ENCODE measurements around the gene TRABD2A.

The TRABD2A gene

GRCh38 chr2:84911135-84911678 lies 30.3 kb upstream of the TRABD2A start:
- Histone ChIP-seq H3K4me1 (ENCODE audit: insufficient read depth, low read length) (peaks cover 9% of the 10 kb centered on the region), H2AFZ (ENCODE audit: low read depth, low read length) (no peak overlapping the region), H3K27me3 (ENCODE audit: insufficient read depth, low read length) (no peaks in the 10 kb centered on the region), H3K36me3 (ENCODE audit: insufficient read depth, low read length) (peaks cover 11% of the 10 kb centered on the region), H3K4me3 (ENCODE audit: low read length) (no peak overlapping the region), H3K9me3 (ENCODE audit: low read length) (peaks cover 11% of the 10 kb centered on the region)

DNA sequence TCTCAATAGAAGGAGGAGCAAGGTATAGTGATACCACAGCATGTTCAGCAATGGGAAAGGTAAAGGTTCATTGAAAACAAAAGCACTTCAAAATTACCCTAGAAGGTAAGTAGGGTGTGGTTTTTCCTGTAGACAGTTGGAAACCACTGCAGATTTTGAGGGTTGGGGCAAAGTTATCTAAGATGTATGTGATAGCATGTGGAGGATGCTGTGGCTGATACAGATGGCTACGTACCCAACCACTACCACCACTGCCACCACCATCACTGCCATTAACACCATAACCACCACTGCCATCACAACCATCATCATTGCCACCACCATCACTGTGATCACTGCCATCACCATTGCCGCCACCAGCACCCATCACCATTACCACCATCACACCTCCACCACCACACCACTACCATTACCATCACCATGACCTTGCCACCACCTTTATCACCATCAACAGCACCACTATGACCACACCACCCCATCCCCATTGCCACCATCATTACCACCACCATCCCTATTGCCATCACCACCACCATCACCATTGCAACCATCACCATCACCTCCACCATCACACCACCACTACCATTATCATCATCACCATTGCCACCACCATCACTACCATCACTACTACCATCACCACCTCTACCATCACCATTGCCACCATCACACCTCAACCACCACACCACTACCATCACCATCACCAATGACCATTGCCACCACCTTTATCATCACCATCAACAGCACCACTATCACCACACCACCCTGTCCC lies 28.2 kb upstream of the TRABD2A start:
- Histone ChIP-seq H3K4me3 (ENCODE audit: low read length) (no peak overlapping the region), H2AFZ (ENCODE audit: low read depth, low read length) (no peak overlapping the region), H3K36me3 (ENCODE audit: insufficient read depth, low read length) (peaks cover 11% of the 10 kb centered on the region), H3K27me3 (ENCODE audit: insufficient read depth, low read length) (no peaks in the 10 kb centered on the region), H3K4me1 (ENCODE audit: insufficient read depth, low read length) (peaks cover 13% of the 10 kb centered on the region), H3K9me3 (ENCODE audit: low read length) (peaks cover 11% of the 10 kb centered on the region)

GRCh38 chr2:84906900-84907714 lies 26.2 kb upstream of the TRABD2A start:
- Histone ChIP-seq H3K4me1 (ENCODE audit: insufficient read depth, low read length) (peaks cover 19% of the 10 kb centered on the region), H3K4me3 (ENCODE audit: low read length) (peak overlapping the region; percentile 87), H3K36me3 (ENCODE audit: insufficient read depth, low read length) (peaks cover 11% of the 10 kb centered on the region), H3K27me3 (ENCODE audit: insufficient read depth, low read length) (no peaks in the 10 kb centered on the region), H3K9me3 (ENCODE audit: low read length) (peaks cover 11% of the 10 kb centered on the region), H2AFZ (ENCODE audit: low read depth, low read length) (no peak overlapping the region)

- Histone ChIP-seq H3K4me3 (ENCODE audit: low read length) (peak overlapping the region; percentile 87), H3K9me3 (ENCODE audit: low read length) (peaks cover 10% of the 10 kb centered on the region), H3K36me3 (ENCODE audit: insufficient read depth, low read length) (peaks cover 11% of the 10 kb centered on the region), H3K4me1 (ENCODE audit: insufficient read depth, low read length) (peaks cover 27% of the 10 kb centered on the region), H2AFZ (ENCODE audit: low read depth, low read length) (peak overlapping the region; percentile 61), H3K27me3 (ENCODE audit: insufficient read depth, low read length) (no peaks in the 10 kb centered on the region)
Measured at GRCh38 chr2:84906108-84906899, 25.4 kb upstream of the TRABD2A start.

- H2AFZ ChIP-seq (ENCODE audit: low read depth, low read length), result peak within 1 kb of the TSS; percentile 61
- H3K36me3 ChIP-seq (ENCODE audit: insufficient read depth, low read length), result peaks cover 11% of the 10 kb centered on the region
- H3K9me3 ChIP-seq (ENCODE audit: low read length), result peaks cover 9% of the 10 kb centered on the region
- H3K4me1 ChIP-seq (ENCODE audit: insufficient read depth, low read length), result peaks cover 30% of the 10 kb centered on the region
- H3K4me3 ChIP-seq (ENCODE audit: low read length), result peak within 1 kb of the TSS; percentile 87
- no peaks in the 10 kb centered on the region for H3K27me3 ChIP-seq (ENCODE audit: insufficient read depth, low read length)
Measured at GRCh38 chr2:84905181-84906107, 24.6 kb upstream of the TRABD2A start, which contains the start of gene TMSB10. Gene TMSB10, plus strand, starts transcription at chr2:84905656.

- Histone ChIP-seq H3K4me3 (ENCODE audit: low read length) (peak overlapping the region; percentile 87), H2AFZ (ENCODE audit: low read depth, low read length) (peak overlapping the region; percentile 35), H3K4me1 (ENCODE audit: insufficient read depth, low read length) (peaks cover 30% of the 10 kb centered on the region), H3K9me3 (ENCODE audit: low read length) (peaks cover 7% of the 10 kb centered on the region), H3K36me3 (ENCODE audit: insufficient read depth, low read length) (peaks cover 11% of the 10 kb centered on the region), H3K27me3 (ENCODE audit: insufficient read depth, low read length) (no peaks in the 10 kb centered on the region)
Measured at GRCh38 chr2:84904717-84905174, 23.9 kb upstream of the TRABD2A start.

DNA sequence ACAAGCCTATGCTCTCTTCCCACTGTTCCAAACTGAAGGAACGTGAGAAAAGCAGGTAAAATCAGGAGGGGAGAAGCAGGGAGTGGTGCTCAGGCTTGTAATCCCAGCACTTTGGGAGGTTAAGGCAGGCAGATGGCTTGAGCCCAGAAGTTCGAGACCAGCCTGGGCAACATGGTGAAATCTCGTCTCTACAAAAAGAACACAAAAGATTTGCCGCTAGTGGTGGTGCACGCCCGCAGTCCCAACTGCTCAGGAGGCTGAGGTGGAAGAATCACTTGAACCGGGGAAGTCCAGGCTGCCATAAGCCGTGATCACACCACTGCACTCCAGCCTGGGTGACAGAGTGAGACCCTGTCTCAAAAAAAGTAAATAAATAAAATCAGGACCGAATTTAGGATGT lies 23.3 kb upstream of the TRABD2A start:
- H3K36me3 ChIP-seq (ENCODE audit: insufficient read depth, low read length), result peaks cover 11% of the 10 kb centered on the region
- no peaks in the 10 kb centered on the region for H3K27me3 ChIP-seq (ENCODE audit: insufficient read depth, low read length)
- no peak overlapping the region for H3K4me3 ChIP-seq (ENCODE audit: low read length)
- peaks cover 1% of the 10 kb centered on the region for H3K9me3 ChIP-seq (ENCODE audit: low read length)
- no peak overlapping the region for H2AFZ ChIP-seq (ENCODE audit: low read depth, low read length)
- peaks cover 30% of the 10 kb centered on the region for H3K4me1 ChIP-seq (ENCODE audit: insufficient read depth, low read length)

GRCh38 chr2:84902526-84902925 lies 21.6 kb upstream of the TRABD2A start:
- Histone ChIP-seq H3K4me3 (ENCODE audit: low read length) (no peak overlapping the region), H2AFZ (ENCODE audit: low read depth, low read length) (no peak overlapping the region), H3K27me3 (ENCODE audit: insufficient read depth, low read length) (no peaks in the 10 kb centered on the region), H3K9me3 (ENCODE audit: low read length) (no peaks in the 10 kb centered on the region), H3K4me1 (ENCODE audit: insufficient read depth, low read length) (peaks cover 30% of the 10 kb centered on the region), H3K36me3 (ENCODE audit: insufficient read depth, low read length) (peaks cover 11% of the 10 kb centered on the region)

GRCh38 chr2:84901593-84902120 lies 20.8 kb upstream of the TRABD2A start:
- H3K9me3 ChIP-seq (ENCODE audit: low read length), result no peaks in the 10 kb centered on the region

GRCh38 chr2:84900971-84901370 lies 20.1 kb upstream of the TRABD2A start:
- no peak overlapping the region for H2AFZ ChIP-seq (ENCODE audit: low read depth, low read length)
- H3K9me3 ChIP-seq (ENCODE audit: low read length), result no peaks in the 10 kb centered on the region
- H3K36me3 ChIP-seq (ENCODE audit: insufficient read depth, low read length), result no peaks in the 10 kb centered on the region
- H3K4me1 ChIP-seq (ENCODE audit: insufficient read depth, low read length), result peaks cover 21% of the 10 kb centered on the region
- no peak overlapping the region for H3K4me3 ChIP-seq (ENCODE audit: low read length)
- no peaks in the 10 kb centered on the region for H3K27me3 ChIP-seq (ENCODE audit: insufficient read depth, low read length)

More at GRCh38 chr2:84901593-84902120, 20.8 kb upstream of the TRABD2A start:
- Histone ChIP-seq H3K36me3 (ENCODE audit: insufficient read depth, low read length) (peaks cover 2% of the 10 kb centered on the region), H3K27me3 (ENCODE audit: insufficient read depth, low read length) (no peaks in the 10 kb centered on the region), H3K4me1 (ENCODE audit: insufficient read depth, low read length) (peaks cover 26% of the 10 kb centered on the region), H3K4me3 (ENCODE audit: low read length) (no peak overlapping the region), H2AFZ (ENCODE audit: low read depth, low read length) (no peak overlapping the region)

DNA sequence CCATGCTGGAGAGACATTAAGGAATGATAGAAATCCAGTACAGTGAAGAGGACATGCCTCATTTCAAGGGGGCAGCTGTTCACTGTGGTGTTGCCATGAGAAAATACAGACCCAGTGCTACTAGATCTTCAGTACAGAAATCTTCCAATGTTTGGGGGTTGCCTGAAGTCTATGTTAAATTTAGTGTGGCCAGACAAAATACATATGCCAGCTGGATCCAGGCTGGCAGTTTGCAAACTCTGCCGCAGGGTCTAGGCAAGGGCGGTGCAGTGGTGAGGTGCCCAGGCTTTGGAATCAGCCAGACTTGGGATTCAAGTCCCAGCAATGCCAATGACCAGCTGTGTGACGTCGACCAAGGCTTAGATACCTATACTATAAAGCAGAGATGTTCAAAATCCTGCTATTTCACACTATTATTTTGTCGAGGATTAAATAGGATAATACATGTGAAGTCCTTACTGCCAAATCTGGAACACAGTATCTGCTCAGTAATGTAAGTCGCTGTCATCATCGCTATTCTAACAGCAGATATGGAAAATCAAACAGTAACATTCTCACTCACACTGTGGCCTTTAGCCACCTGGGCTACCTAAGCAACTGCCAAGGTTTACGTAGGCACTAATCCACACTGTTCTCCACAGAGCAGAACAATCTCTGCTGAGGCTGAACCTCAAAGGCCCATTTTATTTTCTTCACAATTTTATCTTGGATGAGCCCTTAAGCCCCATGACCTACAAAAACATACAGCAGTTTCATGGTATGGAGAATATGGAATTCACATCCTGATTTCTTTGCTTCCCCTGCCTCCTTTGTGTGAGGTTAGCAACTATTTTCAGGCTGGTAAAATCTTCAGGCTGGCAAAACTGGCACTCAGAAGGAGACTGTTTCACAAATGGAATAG lies 18.7 kb upstream of the TRABD2A start:
- H3K36me3 ChIP-seq (ENCODE audit: insufficient read depth, low read length), result no peaks in the 10 kb centered on the region
- no peak overlapping the region for H2AFZ ChIP-seq (ENCODE audit: low read depth, low read length)
- H3K4me1 ChIP-seq (ENCODE audit: insufficient read depth, low read length), result peaks cover 18% of the 10 kb centered on the region
- peaks cover 5% of the 10 kb centered on the region for H3K27me3 ChIP-seq (ENCODE audit: insufficient read depth, low read length)
- no peak overlapping the region for H3K4me3 ChIP-seq (ENCODE audit: low read length)
- H3K9me3 ChIP-seq (ENCODE audit: low read length), result no peaks in the 10 kb centered on the region
